ENCODE data around the gene NABP1.
A peak's percentile ranks its signal among the peaks of the same experiment; 100 is the strongest.
"Not testable (repeated sequence)": the region's sequence is repeated elsewhere in the genome, so short reads cannot be mapped to it uniquely, and the experiment has no call there.

NABP1 gene

GRCh38 chr2:191677646-191678436 lies at the start of gene NABP1:
NABP1 (plus strand) TSS chr2:191678136; CDS start chr2:191678615, 479 bp downstream.
- peak; percentile 56 for DNase-seq

- DNase-seq, result no peak
Measured at GRCh38 chr2:191629001-191629453, 48.9 kb upstream of the NABP1 start.

- DNase-seq, result no peak
Measured at GRCh38 chr2:191629976-191630712, 47.8 kb upstream of the NABP1 start.

- no peak for DNase-seq
Measured at GRCh38 chr2:191631754-191632153, 46.2 kb upstream of the NABP1 start.

- no peak for DNase-seq
Measured at GRCh38 chr2:191632426-191632825, 45.5 kb upstream of the NABP1 start.

DNA sequence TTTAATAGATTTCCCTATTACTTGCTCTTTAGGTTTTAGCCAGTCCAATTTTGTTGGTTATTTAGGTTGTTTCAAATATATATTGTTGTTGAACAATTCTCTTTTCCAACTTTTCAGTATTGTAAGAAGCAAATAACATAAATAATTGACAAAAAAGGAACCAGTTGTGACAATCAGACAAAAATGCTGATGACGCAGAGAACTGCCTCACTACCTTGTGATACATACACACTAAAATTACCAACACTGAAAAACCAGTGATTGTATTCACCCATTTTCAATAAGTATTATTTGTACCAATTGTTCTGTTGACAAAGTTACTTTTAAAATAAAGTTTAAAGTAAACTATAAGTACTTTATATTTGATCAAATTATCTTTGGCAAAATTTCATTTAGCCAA lies 43.1 kb upstream of the NABP1 start:
- DNase-seq, result no peak

GRCh38 chr2:191635333-191636234 lies 42.4 kb upstream of the NABP1 start:
- no peak for DNase-seq

- no peak for DNase-seq
Measured at GRCh38 chr2:191636235-191636543, 41.7 kb upstream of the NABP1 start.

DNA sequence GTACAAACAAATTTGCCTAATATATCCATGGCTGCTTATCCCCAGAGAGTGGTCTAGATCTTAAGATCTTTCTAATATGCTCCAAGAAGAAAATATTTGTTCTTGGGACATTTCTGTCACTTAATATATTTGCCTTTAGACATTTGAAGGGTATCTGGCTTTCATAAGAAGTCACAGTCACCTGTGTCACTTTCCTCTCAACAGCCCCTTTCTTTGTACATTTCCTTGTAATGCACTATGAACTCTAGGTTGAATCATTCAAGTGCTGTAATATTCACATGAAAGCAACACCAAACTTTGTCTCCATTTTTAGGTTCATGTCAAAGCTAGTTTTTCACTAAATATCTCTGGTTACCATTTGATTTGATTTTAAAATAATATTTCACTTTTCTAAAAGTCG lies 41.4 kb upstream of the NABP1 start:
- DNase-seq, result no peak

GRCh38 chr2:191637182-191638078 lies 40.5 kb upstream of the NABP1 start:
- no peak for DNase-seq

GRCh38 chr2:191638079-191638801 lies 39.7 kb upstream of the NABP1 start:
- no peak for DNase-seq

GRCh38 chr2:191638802-191639172 lies 39.1 kb upstream of the NABP1 start:
- DNase-seq, result no peak

DNA sequence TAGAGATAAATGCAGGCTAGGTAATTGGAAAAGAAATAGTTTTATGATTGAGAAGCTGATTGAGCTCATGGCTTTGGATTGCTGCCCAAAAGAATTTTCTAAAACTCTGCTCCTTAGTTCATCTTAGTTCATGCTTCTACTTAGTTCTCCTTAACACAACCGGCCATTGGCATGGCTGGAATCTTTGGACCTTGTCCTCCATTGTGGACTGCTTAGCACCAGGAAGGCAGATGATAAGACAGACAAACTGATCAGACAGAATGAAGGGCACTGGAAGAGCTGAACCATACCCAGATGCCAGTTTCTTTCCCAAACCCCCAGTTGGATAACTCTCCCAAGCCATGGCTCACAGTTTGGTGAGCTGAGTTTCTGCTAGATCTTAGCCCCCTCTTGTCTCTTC lies 36.3 kb upstream of the NABP1 start:
- no peak for DNase-seq

DNA sequence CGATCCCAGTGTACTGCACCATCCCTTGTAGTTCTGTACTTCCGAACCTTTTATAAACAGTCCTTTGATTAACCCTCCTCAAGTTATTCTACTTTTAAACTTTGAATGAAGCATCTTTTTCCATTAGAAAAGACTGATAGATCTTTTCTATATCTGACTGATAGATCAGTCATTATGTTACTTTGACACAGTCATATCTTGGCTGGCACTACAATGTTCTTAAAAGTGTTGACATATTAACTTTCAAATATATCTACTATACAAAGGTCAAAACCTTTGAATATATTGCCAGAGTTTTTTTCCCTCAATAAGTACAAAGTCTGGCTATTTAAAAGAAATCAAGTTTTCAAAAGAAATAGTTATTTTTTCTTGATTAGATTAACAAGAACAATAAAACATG lies 35.4 kb upstream of the NABP1 start:
- no peak for DNase-seq

GRCh38 chr2:191643429-191643828 lies 34.5 kb upstream of the NABP1 start:
- no peak for DNase-seq

DNA sequence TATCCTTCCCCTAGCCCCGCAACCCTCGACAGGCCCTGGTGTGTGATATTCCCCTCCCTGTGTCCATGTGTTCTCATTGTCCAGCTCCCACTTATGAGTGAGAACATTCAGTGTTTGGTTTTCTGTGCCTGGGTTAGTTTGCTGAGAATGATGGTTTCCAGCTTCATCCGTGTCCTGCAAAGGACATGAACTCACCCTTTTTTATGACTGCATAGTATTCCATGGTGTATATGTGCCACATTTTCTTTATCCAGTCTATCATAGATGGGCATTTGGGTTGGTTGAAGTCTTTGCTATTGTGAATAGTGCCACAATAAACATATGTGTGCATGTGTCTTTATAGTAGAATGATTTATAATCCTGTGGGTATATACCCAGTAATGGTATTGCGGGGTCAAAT lies 33.3 kb upstream of the NABP1 start:
- DNase-seq, result not testable (repeated sequence)

DNA sequence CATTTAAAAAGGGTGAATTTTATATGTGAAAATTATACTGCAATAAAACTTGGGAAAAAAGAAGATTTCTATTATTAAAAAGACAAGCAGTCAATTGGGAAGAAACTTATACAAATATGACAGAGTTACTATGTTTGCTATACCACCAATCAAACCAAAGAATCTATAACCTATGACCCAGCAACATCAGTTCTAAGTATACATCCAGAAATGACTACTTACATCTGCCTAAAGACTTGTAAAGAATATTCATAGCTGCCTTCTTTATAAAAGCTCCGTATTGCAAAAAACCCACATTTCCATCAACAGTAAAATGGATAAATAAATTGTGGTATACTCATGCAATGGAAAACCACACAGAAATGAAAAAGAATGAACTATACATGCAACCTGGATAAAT lies 32.9 kb upstream of the NABP1 start:
- no peak for DNase-seq

GRCh38 chr2:191645434-191646162 lies 32.3 kb upstream of the NABP1 start:
- no peak for DNase-seq

- DNase-seq, result no peak
Measured at GRCh38 chr2:191646163-191646902, 31.6 kb upstream of the NABP1 start.

- no peak for DNase-seq
Measured at GRCh38 chr2:191649519-191649918, 28.4 kb upstream of the NABP1 start.
